Ovary (tissue), 9 donors: Measurements from ENCODE around the gene KRTAP12-1. TPM values are rescaled to one million over a fixed set of nuclear protein-coding genes. Genes with fewer than 3 reads are reported as not detected.

ENCODE experiments used
- DNase-seq, 5 donors: peaks; one replicate each; pipeline ENCODE4 v3.0.0-alpha.2; 2019 to 2020
- H3K27ac ChIP-seq, 2 donors: fragments of 200-600 bp; one replicate each; pipeline versions ENCODE4 v1.5.1 to v1.8.0; 2019 to 2022
- H3K27me3 ChIP-seq: fragments of 200-600 bp; one replicate; pipeline ENCODE4 v1.8.0; 2022
- H3K36me3 ChIP-seq: fragments of 200-600 bp; sonication (generic); one replicate; pipeline ENCODE4 v1.5.1; 2019
- H3K4me1 ChIP-seq: one replicate; pipeline ENCODE4 v1.8.1; 2013; ENCODE audit warnings: mild to moderate bottlenecking, moderate library complexity; ENCODE audit not compliant: insufficient read depth
- H3K4me3 ChIP-seq: fragments of 200-600 bp; sonication (generic); one replicate; pipeline ENCODE4 v1.5.1; 2017
- H3K9me3 ChIP-seq, 2 donors: fragments of 200-600 bp in 1 of 2; sonication (generic) in 1 of 2; one replicate each; pipeline versions ENCODE4 v1.5.1 to v1.8.1; 2013 to 2019; ENCODE audit warnings: mild to moderate bottlenecking in 1 of 2, moderate library complexity in 1 of 2
- CTCF ChIP-seq, 3 donors: fragments of 450-650 bp in 2 of 3; fragments of 200-600 bp in 1 of 3; IDR thresholded peaks; one replicate each; pipeline versions ENCODE4 v1.5.1 to v1.8.0; 2016 to 2022; ENCODE audit warnings: antibody characterized with exemption in 3 of 3, mild to moderate bottlenecking in 1 of 3
- EP300 ChIP-seq: sonication (generic); formaldehyde crosslinking; IDR thresholded peaks from one replicate; pipeline ENCODE4 v1.6.1; 2017; ENCODE audit warnings: antibody characterized with exemption
- POLR2A ChIP-seq: fragments of 450-650 bp; IDR thresholded peaks from one replicate; pipeline ENCODE4 v1.6.1; 2017; ENCODE audit warnings: antibody characterized with exemption, mild to moderate bottlenecking, moderate library complexity
- WGBS, 3 donors: extraction: QIAGEN DNeasy Blood & Tissue Kit in 1 of 3; methylation state at CpG; one replicate each; pipeline versions ENCODE4 v1.1.5 to v1.1.7; 2013 to 2017; 5-methylcytosine and 5-hydroxymethylcytosine counted together
- intact Hi-C, 4 donors: fragments of 100-400 bp; cut with DNase I; formaldehyde crosslinking; loops; one replicate each; pipeline versions ENCODE4 v1.11.0 to v1.15.1; 2022 to 2023
- polyA plus RNA-seq, 2 donors: library from polyadenylated mRNA; stranded (reverse); fragments of 200-250 nt in 1 of 2; fragments of 350-450 nt in 1 of 2; fragmentation: Illumina TruSeq in 1 of 2; extraction: RNeasy Lipid Tissue Mini Kit (QIAGEN cat#74804) in 1 of 2; gene quantifications; one replicate each; pipeline ENCODE4 v1.2.3, GENCODE V29; 2013 to 2014
- total RNA-seq, 7 donors: library from RNA; depleted of rRNA in 2 of 7; stranded (reverse); fragments of >200 nt in 2 of 7; fragmentation: NEBNext Ultra II Directional in 3 of 7; extraction: Animal tissue kit (Norgen Biotek cat#: 25700) in 3 of 7; gene quantifications; one replicate each; pipeline versions ENCODE4 v1.1.0 to v1.2.4, GENCODE V29; 2016 to 2023
- donor health status: DM: no; HTN: no; CAD: no; lungs with moderate emphysema.
- donor health status: DM: no; HTN: no; CAD: no.
- donor health status: Bipolar disorder and iron deficiency.
- donor health status: DM: yes; HTN: yes; CAD: no.
- donor health status: DM: no; HTN: no; CAD: no.
- donor health status: DM: yes; HTN: yes; CAD: no.

The KRTAP12-1 gene
- total and polyA plus RNA-seq, 9 donors = not detected

DNA sequence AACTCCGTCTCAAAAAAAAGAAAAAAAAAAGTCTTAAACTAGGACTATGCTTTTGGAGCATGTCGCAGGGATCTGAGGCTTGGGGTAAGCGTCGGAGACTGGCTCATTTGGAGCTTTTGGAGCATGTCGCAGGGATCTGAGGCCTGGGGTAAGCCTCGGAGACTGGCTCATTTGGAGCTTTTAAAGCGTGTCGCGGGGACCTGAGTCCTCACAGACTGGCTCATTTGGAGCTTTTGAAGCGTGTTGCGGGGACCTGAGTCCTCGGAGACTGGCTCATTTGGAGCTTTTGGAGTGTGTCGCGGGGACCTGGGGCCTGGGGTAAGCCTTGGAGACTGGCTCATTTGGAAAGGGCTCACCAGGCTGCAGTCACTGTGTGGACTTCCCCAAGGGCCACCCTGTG, 43.0 kb upstream of the KRTAP12-1 start:
- H3K27ac ChIP-seq = no peak overlapping the region
- intact Hi-C loops = loop anchor here in 1 of 4 donors (10.0 kb wide), 1 partner anchor 200 kb away; no protein-coding TSS in a partner anchor
- TF ChIP-seq EP300 (no peak), CTCF (IDR thresholded peaks at IDR 0.05) (no peak), POLR2A (no peak)
- H3K9me3 ChIP-seq = no peaks in the 10 kb centered on the region
- no peak overlapping the region for H3K4me3 ChIP-seq
- no peaks in the 10 kb centered on the region for H3K4me1 ChIP-seq
- H3K27me3 ChIP-seq = no peaks in the 10 kb centered on the region
- 87 to 91% (median 87%) methylated on average over 14 of the region's 14 CpGs for WGBS, 3 donors
- H3K36me3 ChIP-seq = no peaks in the 10 kb centered on the region
- no peak for DNase-seq

- no peaks in the 10 kb centered on the region for H3K36me3 ChIP-seq
- 59 to 74% (median 74%) methylated on average over 7 of the region's 7 CpGs for WGBS, 3 donors
- H3K4me3 ChIP-seq = no peak overlapping the region
- no peaks in the 10 kb centered on the region for H3K4me1 ChIP-seq
- H3K27me3 ChIP-seq = no peaks in the 10 kb centered on the region
- no peak for DNase-seq
- no peak overlapping the region for H3K27ac ChIP-seq
- H3K9me3 ChIP-seq = no peaks in the 10 kb centered on the region
- TF ChIP-seq EP300 (no peak), POLR2A (no peak), CTCF (IDR thresholded peaks at IDR 0.05) (no peak)
- intact Hi-C loops = loop anchor here in 1 of 4 donors (10.0 kb wide), 1 partner anchor 199 kb away; no protein-coding TSS in a partner anchor
Observed at GRCh38 chr21:44724196-44724595, 42.2 kb upstream of the KRTAP12-1 start.

- WGBS, 3 donors = 11 to 19% (median 13%) methylated on average over 45 to 61 of the region's 61 CpGs
- intact Hi-C loops = loop anchor here in 1 of 4 donors (10.0 kb wide), 1 partner anchor 199 kb away; no protein-coding TSS in a partner anchor
- H3K27me3 ChIP-seq = no peaks in the 10 kb centered on the region
Observed at GRCh38 chr21:44723177-44724131, 41.5 kb upstream of the KRTAP12-1 start.

DNA sequence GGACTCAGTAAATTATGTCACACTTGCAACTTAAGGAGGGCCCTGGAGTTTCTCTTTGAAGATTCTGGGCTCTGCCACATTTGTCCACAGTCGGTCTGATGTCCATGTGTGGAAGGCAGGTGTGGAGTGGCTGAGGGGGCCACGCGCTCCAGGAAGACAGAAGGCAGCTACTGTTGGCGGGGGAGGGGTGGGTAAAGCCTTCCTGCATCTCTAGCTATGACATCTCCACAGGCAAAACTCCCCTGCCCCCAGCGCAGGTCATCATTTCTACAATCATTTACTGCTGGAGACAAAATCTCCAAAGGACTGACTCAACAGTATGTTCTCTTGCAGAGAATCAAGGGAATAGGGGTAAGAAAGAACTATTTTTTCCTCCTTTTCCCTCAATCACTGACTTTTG, 40.8 kb upstream of the KRTAP12-1 start:
- Histone ChIP-seq H3K36me3 (no peaks in the 10 kb centered on the region), H3K4me1 (no peaks in the 10 kb centered on the region), H3K4me3 (no peak overlapping the region), H3K27me3 (no peaks in the 10 kb centered on the region), H3K27ac (no peak overlapping the region), H3K9me3 (no peaks in the 10 kb centered on the region)
- intact Hi-C loops = loop anchor here in 1 of 4 donors (10.0 kb wide), 1 partner anchor 198 kb away; no protein-coding TSS in a partner anchor
- DNase-seq = no peak
- WGBS, 3 donors = 32 to 40% (median 38%) methylated on average over 5 of the region's 5 CpGs
- TF ChIP-seq POLR2A (no peak), CTCF (IDR thresholded peaks at IDR 0.05) (no peak), EP300 (no peak)

More at GRCh38 chr21:44723177-44724131, 41.5 kb upstream of the KRTAP12-1 start:
- Histone ChIP-seq H3K36me3 (no peaks in the 10 kb centered on the region), H3K27ac (no peak overlapping the region), H3K9me3 (no peaks in the 10 kb centered on the region), H3K4me1 (no peaks in the 10 kb centered on the region), H3K4me3 (no peak overlapping the region)
- TF ChIP-seq EP300 (no peak), POLR2A (no peak), CTCF (IDR thresholded peaks at IDR 0.05) (no peak)
- no peak for DNase-seq
